DND-41 (cell line): Measurements from ENCODE around the gene TMEM145.

Source experiments
- EZH2 ChIP-seq: IDR thresholded peaks from 3 replicates; pipeline ENCODE4 v1.6.1; 2012; ENCODE audit warnings: borderline replicate concordance, low read depth, mild to moderate bottlenecking, moderate library complexity, low read length, inconsistent platforms; ENCODE audit not compliant: severe bottlenecking
- TF ChIP-seq, protein P1 (sequence below): IDR thresholded peaks from 2 replicates; pipeline ENCODE4 v1.5.1; 2012; ENCODE audit warnings: borderline replicate concordance, low read length, moderate library complexity, mild to moderate bottlenecking; ENCODE audit not compliant: poor library complexity, severe bottlenecking; ENCODE audit errors: extremely low read depth

DNA sequence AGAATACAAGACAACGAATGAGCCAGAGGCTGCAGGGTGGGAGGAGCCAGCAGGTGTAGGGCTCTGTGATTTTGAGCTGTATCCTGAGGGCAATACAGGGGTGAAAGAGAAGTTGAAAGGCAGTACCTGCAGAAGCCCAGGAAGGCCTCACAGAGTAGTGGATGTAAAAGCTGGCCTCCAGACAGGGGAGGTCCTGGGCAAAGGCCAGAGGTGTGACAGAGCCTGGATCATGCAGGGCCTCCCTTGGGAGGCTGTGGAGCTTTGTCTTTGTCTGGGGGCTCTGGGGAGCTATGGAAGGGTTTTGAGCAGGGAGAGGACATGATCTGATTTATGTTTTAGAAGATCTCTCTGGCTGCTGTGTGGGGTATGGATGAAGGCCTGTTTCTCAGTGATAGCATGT is 15.0 kb downstream of the TMEM145 start:
- TF ChIP-seq, protein P1, sequence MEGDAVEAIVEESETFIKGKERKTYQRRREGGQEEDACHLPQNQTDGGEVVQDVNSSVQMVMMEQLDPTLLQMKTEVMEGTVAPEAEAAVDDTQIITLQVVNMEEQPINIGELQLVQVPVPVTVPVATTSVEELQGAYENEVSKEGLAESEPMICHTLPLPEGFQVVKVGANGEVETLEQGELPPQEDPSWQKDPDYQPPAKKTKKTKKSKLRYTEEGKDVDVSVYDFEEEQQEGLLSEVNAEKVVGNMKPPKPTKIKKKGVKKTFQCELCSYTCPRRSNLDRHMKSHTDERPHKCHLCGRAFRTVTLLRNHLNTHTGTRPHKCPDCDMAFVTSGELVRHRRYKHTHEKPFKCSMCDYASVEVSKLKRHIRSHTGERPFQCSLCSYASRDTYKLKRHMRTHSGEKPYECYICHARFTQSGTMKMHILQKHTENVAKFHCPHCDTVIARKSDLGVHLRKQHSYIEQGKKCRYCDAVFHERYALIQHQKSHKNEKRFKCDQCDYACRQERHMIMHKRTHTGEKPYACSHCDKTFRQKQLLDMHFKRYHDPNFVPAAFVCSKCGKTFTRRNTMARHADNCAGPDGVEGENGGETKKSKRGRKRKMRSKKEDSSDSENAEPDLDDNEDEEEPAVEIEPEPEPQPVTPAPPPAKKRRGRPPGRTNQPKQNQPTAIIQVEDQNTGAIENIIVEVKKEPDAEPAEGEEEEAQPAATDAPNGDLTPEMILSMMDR: no peak
- TF ChIP-seq EZH2: no peak
